Measurements from ENCODE around the gene SALL3.
A peak's percentile ranks its signal among the peaks of the same experiment; 100 is the strongest.

The SALL3 gene

DNA sequence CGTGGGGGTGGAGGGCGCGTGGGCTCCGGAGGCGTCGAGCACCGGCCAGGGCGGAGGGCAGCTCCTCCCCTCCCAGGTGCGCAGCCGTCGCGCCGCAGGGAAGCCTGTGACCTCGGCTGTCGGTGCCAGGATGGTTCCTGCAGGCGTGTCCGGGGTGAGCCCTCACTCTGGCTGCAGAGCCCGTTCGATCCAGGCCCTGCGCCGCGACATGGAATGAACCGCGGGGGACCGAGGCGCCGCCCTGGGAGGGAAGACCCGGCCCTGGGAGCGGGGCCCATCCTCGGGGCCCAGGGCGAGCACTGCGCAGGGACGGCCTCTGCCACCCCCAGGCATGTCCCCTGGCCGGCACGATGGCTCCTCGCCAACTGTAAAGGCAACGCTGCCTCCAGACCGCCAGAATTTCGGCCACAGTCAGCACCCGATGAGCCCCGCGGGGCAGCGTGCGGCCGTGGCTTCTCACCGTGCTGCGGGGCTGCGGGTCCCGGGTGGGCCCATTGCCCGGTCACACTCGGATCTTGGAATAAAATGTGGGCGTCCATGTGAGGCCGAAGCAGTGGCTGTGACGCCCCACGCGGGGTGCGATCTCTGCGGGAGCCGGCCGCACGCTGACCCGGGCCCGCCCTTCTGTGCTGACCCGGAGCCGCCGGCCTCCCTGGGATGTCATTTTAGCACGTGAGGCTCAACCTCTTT is 26.6 kb downstream of the SALL3 start:
- no peak for DNase-seq (ENCODE audit: low spot score)

- DNase-seq (ENCODE audit: low spot score): no peak
Measured at GRCh38 chr18:79007440-79007839, 27.8 kb downstream of the SALL3 start.

DNA sequence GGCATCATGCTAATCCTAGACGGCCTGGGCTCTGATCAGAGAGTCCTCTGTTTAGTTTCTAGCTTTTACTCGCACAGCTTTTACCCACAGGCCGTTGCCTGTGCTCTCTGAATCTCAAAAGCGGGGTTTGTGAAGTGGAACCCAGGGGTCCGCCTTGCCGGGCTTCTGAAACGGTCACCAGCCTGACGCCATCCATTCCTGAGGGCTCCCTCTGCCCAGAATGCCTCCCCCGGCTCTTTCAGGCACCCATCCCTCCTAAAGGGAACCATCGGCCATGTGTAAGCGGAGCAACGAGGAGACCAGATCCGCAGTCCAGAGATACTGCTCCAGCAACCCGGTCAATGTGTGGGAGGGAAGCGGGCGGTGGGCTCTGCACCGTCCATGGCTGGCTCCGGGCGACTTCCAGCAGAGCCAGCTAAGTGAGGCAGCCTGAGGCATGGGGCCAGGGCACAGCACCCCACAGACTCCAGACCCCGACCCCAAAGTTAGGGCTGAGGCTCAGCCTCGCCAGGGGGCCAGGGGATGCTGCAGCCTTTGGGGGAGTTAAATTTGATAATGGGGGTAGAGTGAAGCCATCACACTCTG is 28.8 kb downstream of the SALL3 start:
- DNase-seq (ENCODE audit: low spot score): no peak

DNA sequence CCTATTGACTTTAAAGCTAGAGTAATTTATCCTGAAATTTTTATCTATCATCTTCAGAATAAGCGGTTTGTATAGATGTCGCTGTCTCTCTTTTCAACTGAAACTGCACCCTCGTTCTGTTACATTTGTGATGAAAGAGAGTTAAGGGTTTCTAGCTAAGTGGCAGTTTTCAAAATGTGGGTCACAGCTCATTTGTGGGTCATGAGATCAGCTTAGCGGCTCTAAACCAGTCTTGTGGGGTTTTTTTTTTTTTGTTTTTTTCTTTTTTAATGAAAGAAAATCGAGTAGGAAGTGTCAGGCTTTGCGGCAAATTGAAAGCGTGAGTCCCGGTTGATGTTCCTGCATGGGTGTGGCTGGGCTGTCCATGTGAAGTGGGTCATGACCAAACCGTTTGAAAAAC is 31.2 kb downstream of the SALL3 start:
- no peak for DNase-seq (ENCODE audit: low spot score)

DNA sequence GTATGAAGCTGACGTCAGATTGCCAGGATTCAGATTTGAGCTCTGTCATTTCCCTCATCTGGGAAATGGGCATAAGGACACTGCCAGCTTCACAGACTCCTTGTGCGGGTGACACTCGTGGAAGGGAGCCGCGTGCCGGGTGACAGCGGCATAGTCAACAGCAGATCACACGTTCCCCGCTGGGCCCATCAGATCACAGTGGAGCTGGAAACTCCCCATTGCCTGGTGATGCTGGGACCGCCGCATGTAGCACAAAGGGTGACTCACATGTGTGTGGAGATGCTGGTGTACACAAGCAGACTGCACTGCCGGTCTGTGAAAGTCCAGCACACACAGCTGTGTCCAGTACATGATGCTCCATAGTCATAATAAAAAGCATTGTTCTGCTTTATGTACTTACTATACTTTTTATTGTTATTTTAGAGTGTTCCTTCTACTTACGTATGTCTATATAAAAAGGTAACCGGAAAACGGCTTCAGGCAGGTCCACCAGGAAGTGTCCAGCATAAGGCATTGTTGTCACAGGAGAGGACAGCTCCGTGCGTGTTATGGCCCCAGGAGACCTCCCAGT is 31.8 kb downstream of the SALL3 start:
- no peak for DNase-seq (ENCODE audit: low spot score)

DNA sequence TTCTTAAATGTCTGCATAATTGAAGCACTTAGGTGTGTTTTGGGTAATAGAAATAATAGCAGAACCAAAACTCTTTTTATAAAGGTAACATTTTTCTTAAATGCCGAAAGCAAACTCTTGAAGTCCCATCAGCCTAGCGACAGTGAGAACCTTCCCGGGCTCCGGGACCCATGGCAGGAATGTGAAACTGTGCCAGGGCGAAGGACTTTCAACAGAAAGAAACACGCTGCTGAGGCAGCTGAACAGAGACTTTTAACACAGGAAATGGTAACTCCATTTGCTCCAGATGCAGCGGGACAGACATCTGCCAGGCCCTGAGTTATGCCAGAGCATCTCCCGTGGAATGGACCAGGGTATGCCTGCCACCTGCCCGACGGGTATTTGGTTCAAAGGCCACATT is 34.3 kb downstream of the SALL3 start:
- no peak for DNase-seq (ENCODE audit: low spot score)

DNA sequence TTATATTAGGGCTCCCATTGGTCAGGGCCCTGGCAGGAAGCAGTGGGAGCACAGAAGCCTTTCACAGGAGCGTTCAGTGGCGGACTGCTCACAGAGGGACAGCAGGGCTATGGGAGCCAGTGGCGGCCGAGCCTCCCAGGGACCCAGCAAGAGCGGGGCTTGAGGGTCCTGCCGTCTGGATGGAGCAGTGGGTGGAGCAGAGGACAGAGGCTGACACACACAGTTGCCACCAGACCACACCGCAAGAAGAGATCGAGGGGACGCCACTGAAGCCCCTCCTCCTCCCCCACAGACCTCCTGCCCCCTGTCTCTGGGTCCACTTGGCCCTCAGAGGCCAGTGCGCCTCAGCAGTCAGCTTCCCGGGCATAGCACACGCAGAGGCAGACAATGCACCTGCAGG is 39.3 kb downstream of the SALL3 start:
- no peak for DNase-seq (ENCODE audit: low spot score)

- DNase-seq (ENCODE audit: low spot score): no peak
Measured at GRCh38 chr18:79019881-79020280, 40.3 kb downstream of the SALL3 start.

DNA sequence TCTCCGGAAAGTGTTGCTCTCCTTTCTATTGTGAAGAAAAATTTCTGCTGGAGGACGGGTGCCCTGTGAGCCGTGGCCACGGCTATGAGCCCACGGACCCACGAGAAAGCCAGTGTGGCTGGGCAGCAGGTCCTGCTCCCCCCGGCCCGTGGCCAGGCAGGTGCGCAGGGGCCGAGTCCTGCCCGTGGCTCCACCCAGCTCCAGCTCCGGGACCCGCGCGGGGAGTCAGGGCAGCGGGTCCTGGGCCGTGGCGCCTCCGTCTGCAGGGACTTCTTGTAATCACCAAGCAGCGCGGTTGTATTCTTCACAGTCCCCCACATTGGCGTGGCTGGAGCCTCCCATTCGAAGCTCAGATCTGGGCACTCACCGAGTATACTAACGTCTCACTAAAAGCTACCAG is 43.0 kb downstream of the SALL3 start:
- no peak for DNase-seq (ENCODE audit: low spot score)

GRCh38 chr18:79026491-79026890 is 46.9 kb downstream of the SALL3 start:
- DNase-seq (ENCODE audit: low spot score): no peak

DNA sequence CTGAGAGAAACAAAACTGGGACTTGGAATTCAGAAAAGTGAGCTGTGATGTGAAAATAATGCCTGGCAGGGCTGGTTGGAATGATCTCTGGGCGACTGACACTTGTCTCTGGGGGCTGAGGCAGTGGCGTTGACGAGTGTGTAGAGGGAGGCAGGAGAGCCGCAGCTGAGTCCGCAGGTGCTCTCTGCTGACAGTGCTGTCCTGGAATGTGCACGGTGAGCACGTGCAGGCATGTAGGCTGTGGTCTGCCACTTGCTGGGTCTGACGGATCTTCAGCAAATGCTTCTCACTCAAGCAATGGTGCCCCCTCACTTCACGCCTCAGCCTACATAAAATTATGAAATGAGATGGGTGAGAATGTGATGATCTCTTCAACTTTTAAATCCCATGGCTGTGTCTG is 51.1 kb downstream of the SALL3 start:
- DNase-seq (ENCODE audit: low spot score): no peak

DNA sequence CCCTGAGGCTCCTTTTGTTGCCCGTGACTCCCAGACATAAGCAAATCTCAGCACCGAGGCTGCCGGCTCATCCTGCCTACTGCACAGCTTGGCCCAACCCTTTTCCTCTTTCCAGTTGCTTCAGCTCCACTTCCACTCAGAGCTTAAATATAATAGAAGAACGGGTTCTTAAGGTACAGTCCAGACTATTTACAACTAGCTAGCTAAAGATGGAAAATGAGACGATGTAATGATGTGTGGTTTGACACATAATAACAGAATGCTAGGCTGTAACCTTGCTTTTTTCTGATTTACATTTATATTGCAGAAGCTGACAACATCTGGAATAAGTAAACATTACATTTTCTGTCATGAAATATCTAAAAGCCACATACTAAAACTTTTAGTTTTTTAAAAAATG is 62.7 kb downstream of the SALL3 start:
- no peak for DNase-seq (ENCODE audit: low spot score)

GRCh38 chr18:79043288-79043687 is 63.7 kb downstream of the SALL3 start:
- DNase-seq (ENCODE audit: low spot score): no peak

GRCh38 chr18:79046522-79046921 is 66.9 kb downstream of the SALL3 start:
- DNase-seq (ENCODE audit: low spot score): no peak

DNA sequence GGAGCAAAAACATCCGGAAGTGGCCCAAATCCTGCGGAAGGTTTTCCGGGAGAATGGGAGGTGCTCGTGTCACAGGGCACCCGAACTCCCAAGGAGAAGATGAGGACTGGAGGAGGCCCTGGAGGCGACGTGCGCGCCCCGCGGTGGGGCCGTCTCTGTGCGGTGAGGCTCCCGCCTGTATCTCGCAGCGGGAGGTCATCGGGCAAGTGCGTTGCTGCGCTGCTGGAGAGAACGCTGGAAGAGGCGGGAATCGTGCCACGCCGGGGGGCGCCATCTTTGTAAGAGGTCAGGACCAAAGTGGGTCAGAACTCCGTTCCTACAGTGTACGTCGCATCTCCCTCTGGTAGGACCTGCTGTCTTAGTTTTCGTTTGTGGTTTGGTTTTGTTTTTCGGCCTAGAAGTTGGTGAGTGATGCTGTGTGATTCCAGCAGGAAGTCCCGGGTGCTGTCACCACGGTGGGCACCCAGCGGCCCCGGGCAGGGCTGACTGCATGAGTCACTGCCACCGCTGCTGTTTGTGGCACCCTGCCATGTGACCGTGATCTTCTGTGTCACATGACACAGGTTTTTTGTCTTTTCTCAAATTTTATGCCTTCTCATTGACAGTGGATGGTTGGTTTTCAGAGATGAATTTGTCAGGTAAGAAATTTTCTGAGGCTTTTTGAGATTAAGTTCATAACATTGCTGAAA is 68.1 kb downstream of the SALL3 start:
- peak; percentile 26 for DNase-seq (ENCODE audit: low spot score)

- no peak for DNase-seq (ENCODE audit: low spot score)
Measured at GRCh38 chr18:79048245-79048632, 68.6 kb downstream of the SALL3 start.

DNA sequence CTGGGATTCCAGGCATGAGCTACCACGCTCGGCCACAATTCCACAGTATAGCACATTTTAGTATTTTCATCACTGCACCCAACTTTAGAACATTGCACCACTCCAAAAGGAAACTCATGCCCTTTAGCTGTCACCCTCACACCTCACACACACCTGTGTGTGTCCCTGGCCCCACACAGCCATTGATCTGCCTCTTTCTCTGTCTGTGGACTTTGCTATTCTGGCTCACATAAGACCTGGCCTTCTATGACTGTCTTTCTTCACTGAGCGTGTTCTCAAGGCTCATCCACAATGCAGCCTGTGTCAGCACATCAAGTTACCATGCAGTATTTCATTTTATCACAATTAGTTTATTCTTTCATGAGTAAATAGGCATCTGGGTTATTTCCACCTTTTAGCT is 69.9 kb downstream of the SALL3 start:
- DNase-seq (ENCODE audit: low spot score): no peak

Data from RKO (cell line).